IMR-90 (cell line): ENCODE measurements around the gene RASGEF1C. TPM values are rescaled to one million over a fixed set of nuclear protein-coding genes. Genes with fewer than 3 reads are reported as not detected.
A peak's percentile ranks its signal among the peaks of the same experiment; 100 is the strongest.

Source experiments
- ATAC-seq: fragments of 200-7000 bp; cut with Tn5 transposase; 2 replicates; pipeline ENCODE4 v1.9.1; 2020; ENCODE audit warnings: low read depth, mild to moderate bottlenecking, moderate library complexity
- BruUV-seq: library from RNA; stranded (reverse); fragments of 400-500 nt; replicated peaks from 2 replicates; lab custom pipeline; 2021; lab: Mats Ljungman, UMichigan
- CTCF ChIA-PET: fragments of 300-600 bp; formaldehyde crosslinking; extraction: SDS; loops from one replicate; lab custom pipeline; 2021; ENCODE audit warnings: antibody characterized with exemption; lab: Yijun Ruan, JAX
- POLR2A ChIA-PET: fragments of 300-600 bp; sonication (Branson Sonifier 250); formaldehyde crosslinking; loops from one replicate; lab custom pipeline; 2022; ENCODE audit warnings: antibody characterized with exemption; ENCODE audit not compliant: unreplicated experiment; lab: Charles Lee
- DNase-seq: peaks from one replicate; pipeline ENCODE4 v3.0.0; 2013
- H2AFZ ChIP-seq: replicated peaks from 2 replicates; pipeline ENCODE3; 2013; ENCODE audit warnings: low read length, mild to moderate bottlenecking; ENCODE audit not compliant: poor library complexity
- H2AK5ac ChIP-seq: 2 replicates; pipeline ENCODE4 v1.6.1; 2013; ENCODE audit warnings: low read depth, low read length, inconsistent platforms
- H2AK9ac ChIP-seq: replicated peaks from 2 replicates; pipeline ENCODE3; 2013; ENCODE audit warnings: mild to moderate bottlenecking, low read depth, low read length, moderate library complexity; ENCODE audit not compliant: poor library complexity
- H2BK120ac ChIP-seq: 2 replicates; pipeline ENCODE4 v1.6.1; 2013; ENCODE audit warnings: low read depth, low read length, inconsistent platforms
- H2BK15ac ChIP-seq: 3 replicates; pipeline ENCODE4 v1.6.1; 2013; ENCODE audit warnings: low read depth, low read length, inconsistent platforms
- H2BK20ac ChIP-seq: 2 replicates; pipeline ENCODE4 v1.6.1; 2013; ENCODE audit warnings: low read depth, mild to moderate bottlenecking, inconsistent platforms, low read length, moderate library complexity
- H2BK5ac ChIP-seq: 2 replicates; pipeline ENCODE4 v1.6.1; 2013; ENCODE audit warnings: mild to moderate bottlenecking, low read depth, low read length, inconsistent platforms; ENCODE audit not compliant: poor library complexity, severe bottlenecking
- H3K14ac ChIP-seq: replicated peaks from 2 replicates; pipeline ENCODE4 v1.6.1; 2013; ENCODE audit warnings: low read depth, low read length, inconsistent platforms
- H3K18ac ChIP-seq: 2 replicates; pipeline ENCODE4 v1.6.1; 2013; ENCODE audit warnings: low read depth, low read length, control low read depth
- H3K23ac ChIP-seq: 2 replicates; pipeline ENCODE4 v1.6.1; 2013; ENCODE audit warnings: low read depth, low read length, inconsistent platforms
- H3K27ac ChIP-seq: 2 replicates; pipeline ENCODE4 v1.5.1; 2013; ENCODE audit warnings: mild to moderate bottlenecking, control low read depth, low read length; ENCODE audit not compliant: insufficient read depth
- H3K27me3 ChIP-seq: 2 replicates; pipeline ENCODE4 v1.6.1; 2013; ENCODE audit warnings: low read length; ENCODE audit not compliant: control insufficient read depth, insufficient read depth
- H3K36me3 ChIP-seq: 2 replicates; pipeline ENCODE4 v1.6.1; 2013; ENCODE audit warnings: low read length, mixed read lengths; ENCODE audit not compliant: control insufficient read depth, insufficient read depth
- H3K4ac ChIP-seq: 2 replicates; pipeline ENCODE4 v1.6.1; 2013; ENCODE audit warnings: low read depth, low read length, inconsistent platforms
- H3K4me1 ChIP-seq: 2 replicates; pipeline ENCODE4 v1.6.1; 2013; ENCODE audit warnings: low read length, mixed read lengths; ENCODE audit not compliant: control insufficient read depth, insufficient read depth
- H3K4me2 ChIP-seq: 2 replicates; pipeline ENCODE4 v1.6.1; 2013; ENCODE audit warnings: low read depth, mild to moderate bottlenecking, control low read depth, low read length, moderate library complexity
- H3K4me3 ChIP-seq: 2 replicates; pipeline ENCODE4 v1.5.1; 2013; ENCODE audit warnings: low read depth, mild to moderate bottlenecking, control low read depth, low read length, moderate library complexity; ENCODE audit not compliant: insufficient read depth
- H3K56ac ChIP-seq: 2 replicates; pipeline ENCODE4 v1.6.1; 2013; ENCODE audit warnings: low read length, inconsistent platforms; ENCODE audit not compliant: insufficient read depth; ENCODE audit errors: extremely low read depth
- H3K79me1 ChIP-seq, 2 experiments: 2 replicates each; pipeline ENCODE4 v1.6.1; 2013; ENCODE audit warnings: low read length in 2 of 2, inconsistent platforms in 1 of 2, low read depth in 1 of 2
- H3K9ac ChIP-seq: 2 replicates; pipeline ENCODE4 v1.6.1; 2013; ENCODE audit warnings: low read depth, low read length, control low read depth
- H3K9me1 ChIP-seq: 2 replicates; pipeline ENCODE4 v1.6.1; 2013; ENCODE audit warnings: low read length, inconsistent platforms; ENCODE audit not compliant: insufficient read depth
- H3K9me3 ChIP-seq: 2 replicates; pipeline ENCODE4 v1.6.1; 2013; ENCODE audit warnings: low read length; ENCODE audit not compliant: control insufficient read depth, insufficient read depth
- H4K20me1 ChIP-seq: 2 replicates; pipeline ENCODE4 v1.6.1; 2013; ENCODE audit warnings: low read length, inconsistent platforms; ENCODE audit not compliant: insufficient read depth
- H4K5ac ChIP-seq: 2 replicates; pipeline ENCODE4 v1.6.1; 2013; ENCODE audit warnings: mild to moderate bottlenecking, low read depth, low read length, control low read depth
- H4K8ac ChIP-seq, 2 experiments: 2 replicates each; pipeline ENCODE4 v1.6.1; 2013; ENCODE audit warnings: low read depth in 2 of 2, low read length in 2 of 2, control low read depth in 1 of 2, inconsistent platforms in 1 of 2
- H4K91ac ChIP-seq: 2 replicates; pipeline ENCODE4 v1.6.1; 2013; ENCODE audit warnings: low read depth, low read length, inconsistent platforms; ENCODE audit not compliant: insufficient read depth
- RCOR1 ChIP-seq: IDR thresholded peaks from 2 replicates; pipeline ENCODE4 v1.6.1; 2012; ENCODE audit warnings: mild to moderate bottlenecking, low read length, improper control_type of control experiment; ENCODE audit not compliant: insufficient replicate concordance
- USF2 ChIP-seq: fragments of 150-350 bp; IDR thresholded peaks from 2 replicates; pipeline ENCODE4 v1.6.1; 2017; ENCODE audit warnings: mild to moderate bottlenecking, antibody characterized with exemption, low read length, low read depth
- WGBS, 2 experiments: methylation state at CpG; one replicate each; pipeline versions ENCODE4 v1.1.5 to v1.1.7; 2013; ENCODE audit warnings: missing lambda C conversion rate in 2 of 2; ENCODE audit not compliant: insufficient read length in 1 of 2; ENCODE audit errors: extremely low coverage in 2 of 2; 5-methylcytosine and 5-hydroxymethylcytosine counted together
- dilution Hi-C: fragments of 300-500 bp; cut with HindIII; formaldehyde crosslinking; loops from one replicate; pipeline ENCODE4 v1.14.3; 2018; ENCODE audit warnings: low sequenced_read_pairs; ENCODE audit not compliant: unreplicated experiment
- in situ Hi-C: fragments of 300-500 bp; cut with MboI; formaldehyde crosslinking; loops from 3 replicates; pipeline ENCODE4 v1.14.3; 2019; ENCODE audit warnings: low sequenced_read_pairs, inconsistent platforms, mixed read lengths
- intact Hi-C: fragments of 100-400 bp; cut with micrococcal nuclease; formaldehyde crosslinking; loops from 2 replicates; pipeline ENCODE4 v1.10.0; 2022
- polyA plus RNA-seq, 3 experiments: library from polyadenylated mRNA; depleted of rRNA; stranded (reverse); fragments of >200 nt; gene quantifications; 2 replicates each; pipeline ENCODE4 v1.2.3, GENCODE V29; 2012; ENCODE audit warnings: low replicate concordance in 1 of 3
- total RNA-seq: library from RNA; depleted of rRNA; stranded (reverse); fragments of >200 nt; gene quantifications from 2 replicates; pipeline ENCODE4 v1.2.3, GENCODE V29; 2012

Gene RASGEF1C
- total and polyA plus RNA-seq, 2 of the 4 experiments (the other 2 are of a cell fraction): not detected

DNA sequence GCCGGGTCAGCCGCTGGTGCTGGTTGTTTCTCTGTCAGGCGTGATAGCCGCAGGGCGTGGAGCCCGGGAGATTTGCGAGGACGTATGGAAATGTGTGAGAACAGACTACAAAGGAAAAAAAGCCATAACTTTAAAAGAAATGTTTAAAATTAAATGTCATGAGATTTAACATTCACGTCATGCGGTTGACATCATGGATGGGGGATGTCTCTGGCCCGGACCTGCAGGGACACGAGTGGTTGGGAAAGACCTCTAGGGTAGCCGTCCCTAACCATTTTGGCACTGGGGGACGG is 136.8 kb downstream of the RASGEF1C start:
- Histone ChIP-seq H3K18ac (no peak overlapping the region), H2AK9ac (peak overlapping the region; percentile 77), H4K5ac (no peak overlapping the region), H3K4me2 (no peak overlapping the region), H4K91ac (no peak overlapping the region), H3K9me1 (peaks cover 5% of the 10 kb centered on the region; the same call in 1 of the 2 replicates), H4K20me1 (peaks cover 11% of the 10 kb centered on the region; the same call in 1 of the 2 replicates), H2BK5ac (no peak overlapping the region), H3K9me3 (peaks cover 3% of the 10 kb centered on the region; the same call in 1 of the 2 replicates), H3K79me1 (peaks cover 21 to 29% of the 10 kb centered on the region in 2 experiments), H2BK15ac (0 out of 3 replicates have a peak overlapping the region, but pooled peaks have one; percentile 51), H3K27ac (no peak overlapping the region), H3K14ac (no peak overlapping the region), H2AFZ (peak overlapping the region; percentile 99), H3K23ac (no peak overlapping the region), H3K4ac (0 out of 2 replicates have a peak overlapping the region, but pooled peaks have one; percentile 20), H3K9ac (no peak overlapping the region), H3K4me3 (no peak overlapping the region), H3K36me3 (no peaks in the 10 kb centered on the region), H4K8ac (peak overlapping the region; percentile 59 to 62; a peak in 2 of 4 replicates), H3K4me1 (peaks cover 8% of the 10 kb centered on the region), H2AK5ac (peak overlapping the region; percentile 86), H2BK120ac (no peak overlapping the region), H2BK20ac (no peak overlapping the region), H3K56ac (no peak overlapping the region), H3K27me3 (no peaks in the 10 kb centered on the region)
- DNase-seq (no peak), ATAC-seq (no peak)
- dilution Hi-C loops: no loop called here
- TF ChIP-seq RCOR1 (peak; percentile 6), USF2 (no peak)
- in situ Hi-C loops: no loop called here
- no CpG with 5 or more reads among the region's 14 CpGs for WGBS, 2 experiments
- CTCF ChIA-PET: no interaction called here
- POLR2A ChIA-PET: no interaction called here
- no TSS peak for BruUV-seq
- intact Hi-C loops: loop anchor here (5.0 kb wide), 1 partner anchor 165 kb away; the partner anchor contains the start of gene TBC1D9B
